Measurements from ENCODE around the gene NOS3. TPM values are rescaled to one million over a fixed set of nuclear protein-coding genes. Genes with fewer than 3 reads are reported as not detected.

NOS3 gene
- total RNA-seq, 4 donors from 2014 or later: 1.4 to 10.8 (median 4.2) TPM

- H3K27ac ChIP-seq: no peak overlapping the region
- peaks cover 6 to 18% of the 10 kb centered on the region in 2 donors for H3K4me1 ChIP-seq
- no peak for DNase-seq
- peak overlapping the region in 1 of 4 donors; percentile 18 for H3K4me3 ChIP-seq
- in situ Hi-C loops (cut with MboI; ENCODE audit: low sequenced_read_pairs in 4 of 4): loop anchor here in 3 of 4 donors (25.0 kb wide), 1 partner anchor 190 kb away; no protein-coding TSS in a partner anchor
- ATAC-seq: no peak
- no peaks in the 10 kb centered on the region for H3K9me3 ChIP-seq
- no peaks in the 10 kb centered on the region for H3K36me3 ChIP-seq
- peaks cover 56 to 74% (median 63%) of the 10 kb centered on the region in 3 donors for H3K27me3 ChIP-seq
- TF ChIP-seq CTCF (IDR thresholded peaks at IDR 0.05 in 4 of 5, conservative IDR thresholded peaks at IDR 0.05 in 1 of 5) (no peak), POLR2A (IDR thresholded peaks at IDR 0.05) (no peak)
- intact Hi-C loops (cut with DNase I; ENCODE audit: low total_unique reads): no loop called here
Measured at GRCh38 chr7:150977382-150978125, 13.3 kb upstream of the NOS3 start.

- H3K4me1 ChIP-seq: peaks cover 6 to 18% of the 10 kb centered on the region in 2 donors
- no peak within 1 kb of the TSS for H3K27ac ChIP-seq
- no peak for ATAC-seq
- TF ChIP-seq POLR2A (IDR thresholded peaks at IDR 0.05): no peak
- TF ChIP-seq CTCF (IDR thresholded peaks at IDR 0.05 in 4 of 5, conservative IDR thresholded peaks at IDR 0.05 in 1 of 5): no peak
- no peaks in the 10 kb centered on the region for H3K36me3 ChIP-seq
- intact Hi-C loops (cut with DNase I; ENCODE audit: low total_unique reads): no loop called here
- in situ Hi-C loops (cut with MboI; ENCODE audit: low sequenced_read_pairs in 4 of 4): loop anchor here in 3 of 4 donors (25.0 kb wide), 1 partner anchor 191 kb away; no protein-coding TSS in a partner anchor
- H3K27me3 ChIP-seq: peaks cover 55 to 74% (median 62%) of the 10 kb centered on the region in 3 donors
- no peaks in the 10 kb centered on the region for H3K9me3 ChIP-seq
- H3K4me3 ChIP-seq: peak within 1 kb of the TSS; percentile 39 to 55 (median 43)
- no peak for DNase-seq
Measured at GRCh38 chr7:150978126-150978789, 12.6 kb upstream of the NOS3 start, which contains the start of gene KCNH2. Gene KCNH2, minus strand, starts transcription at chr7:150978321. Its CDS starts 408 bp downstream, at chr7:150977913.

GRCh38 chr7:150979713-150980390 is 11.0 kb upstream of the NOS3 start:
- Histone ChIP-seq H3K4me1 (peaks cover 5 to 13% of the 10 kb centered on the region in 2 donors), H3K27ac (no peak overlapping the region), H3K9me3 (no peaks in the 10 kb centered on the region), H3K27me3 (peaks cover 44 to 60% (median 50%) of the 10 kb centered on the region in 3 donors), H3K36me3 (no peaks in the 10 kb centered on the region), H3K4me3 (no peak overlapping the region)
- intact Hi-C loops (cut with DNase I; ENCODE audit: low total_unique reads) (loop anchor here (10.0 kb wide), 1 partner anchor 205 kb away; no protein-coding TSS in a partner anchor), in situ Hi-C loops (cut with MboI; ENCODE audit: low sequenced_read_pairs in 4 of 4) (loop anchor here (10.0 to 25.0 kb wide), 2 partner anchors 75 to 193 kb away; no protein-coding TSS in a partner anchor)
- TF ChIP-seq POLR2A (IDR thresholded peaks at IDR 0.05) (no peak), CTCF (IDR thresholded peaks at IDR 0.05 in 4 of 5, conservative IDR thresholded peaks at IDR 0.05 in 1 of 5) (no peak)
- no peak for ATAC-seq
- DNase-seq: no peak

GRCh38 chr7:150980663-150981062 is 10.2 kb upstream of the NOS3 start:
- in situ Hi-C loops (cut with MboI; ENCODE audit: low sequenced_read_pairs in 4 of 4): loop anchor here (10.0 to 25.0 kb wide), 2 partner anchors 76 to 193 kb away; no protein-coding TSS in a partner anchor
- peaks cover 37 to 54% (median 42%) of the 10 kb centered on the region in 3 donors for H3K27me3 ChIP-seq
- DNase-seq (no peak), ATAC-seq (no peak)
- H3K27ac ChIP-seq: no peak overlapping the region
- H3K4me1 ChIP-seq: peaks cover 0 to 13% of the 10 kb centered on the region in 2 donors
- TF ChIP-seq CTCF (IDR thresholded peaks at IDR 0.05 in 4 of 5, conservative IDR thresholded peaks at IDR 0.05 in 1 of 5) (no peak), POLR2A (IDR thresholded peaks at IDR 0.05) (no peak)
- no peaks in the 10 kb centered on the region for H3K9me3 ChIP-seq
- no peak overlapping the region for H3K4me3 ChIP-seq
- H3K36me3 ChIP-seq: no peaks in the 10 kb centered on the region
- intact Hi-C loops (cut with DNase I; ENCODE audit: low total_unique reads): loop anchor here (10.0 kb wide), 1 partner anchor 206 kb away; no protein-coding TSS in a partner anchor
